HepG2 (cell line): ENCODE data around the gene CDK14.

ENCODE experiments used
- ADNP ChIP-seq: sonication (generic); formaldehyde crosslinking; IDR thresholded peaks from 2 replicates; pipeline ENCODE4 v1.4.0; 2020; ENCODE audit warnings: missing genetic modification reagents
- CREB1 ChIP-seq, 2 experiments: fragments of 450-650 bp in 1 of 2; IDR thresholded peaks; 2 replicates each; pipeline ENCODE4 v1.6.1; 2016 to 2017; ENCODE audit warnings: control low read depth in 1 of 2, mild to moderate bottlenecking in 1 of 2, missing compliant biosample characterization in 1 of 2, missing genetic modification characterization in 1 of 2
- CTCF ChIP-seq: sonication (generic); formaldehyde crosslinking; IDR thresholded peaks from 2 replicates; pipeline ENCODE4 v1.5.0; 2020; ENCODE audit warnings: mild to moderate bottlenecking, missing genetic modification reagents, moderate library complexity
- ZNF367 ChIP-seq: sonication (generic); formaldehyde crosslinking; IDR thresholded peaks from 2 replicates; pipeline ENCODE4 v1.4.0; 2020; ENCODE audit warnings: missing genetic modification reagents, borderline replicate concordance
- ZNF44 ChIP-seq: sonication (generic); formaldehyde crosslinking; IDR thresholded peaks from 2 replicates; pipeline ENCODE4 v1.5.1; 2020; ENCODE audit warnings: mild to moderate bottlenecking, missing genetic modification reagents
- ZNF543 ChIP-seq: sonication (generic); formaldehyde crosslinking; IDR thresholded peaks from 2 replicates; pipeline ENCODE4 v1.4.0; 2020; ENCODE audit warnings: mild to moderate bottlenecking, missing genetic modification reagents
- ZNF569 ChIP-seq: sonication (generic); formaldehyde crosslinking; IDR thresholded peaks from 2 replicates; pipeline ENCODE4 v1.5.0; 2020; ENCODE audit warnings: mild to moderate bottlenecking, missing genetic modification reagents, moderate library complexity, borderline replicate concordance
- ZNF883 ChIP-seq: sonication (generic); formaldehyde crosslinking; IDR thresholded peaks from 2 replicates; pipeline ENCODE4 v1.5.1; 2020; ENCODE audit warnings: mild to moderate bottlenecking, missing genetic modification reagents; ENCODE audit errors: not compliant biosample characterization
- TF ChIP-seq, protein P1 (sequence below): sonication (generic); formaldehyde crosslinking; IDR thresholded peaks from 2 replicates; pipeline ENCODE4 v1.5.1; 2020; ENCODE audit warnings: missing genetic modification reagents, mild to moderate bottlenecking, borderline replicate concordance
- TF ChIP-seq, protein P2 (sequence below): sonication (generic); formaldehyde crosslinking; IDR thresholded peaks from 2 replicates; pipeline ENCODE4 v1.9.0; 2022; ENCODE audit warnings: missing genetic modification reagents, mild to moderate bottlenecking, borderline replicate concordance
- TF ChIP-seq, protein P3 (sequence below): sonication (generic); formaldehyde crosslinking; IDR thresholded peaks from 2 replicates; pipeline ENCODE4 v1.5.0; 2020; ENCODE audit warnings: missing genetic modification reagents

GRCh38 chr7:90877201-90877600, 281.1 kb downstream of the CDK14 start:
- TF ChIP-seq, protein P1, sequence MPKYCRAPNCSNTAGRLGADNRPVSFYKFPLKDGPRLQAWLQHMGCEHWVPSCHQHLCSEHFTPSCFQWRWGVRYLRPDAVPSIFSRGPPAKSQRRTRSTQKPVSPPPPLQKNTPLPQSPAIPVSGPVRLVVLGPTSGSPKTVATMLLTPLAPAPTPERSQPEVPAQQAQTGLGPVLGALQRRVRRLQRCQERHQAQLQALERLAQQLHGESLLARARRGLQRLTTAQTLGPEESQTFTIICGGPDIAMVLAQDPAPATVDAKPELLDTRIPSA: no peak
- TF ChIP-seq ZNF44 (no peak), ZNF569 (CRISPR knock-in tag) (no peak), CTCF (no peak), ZNF883 (no peak), ZNF543 (no peak), CREB1 (IDR thresholded peaks at IDR 0.05) (no peak), CREB1 (CRISPR knock-in tag; IDR thresholded peaks at IDR 0.05) (no peak), ADNP (no peak), ZNF367 (CRISPR knock-in tag) (no peak)
- TF ChIP-seq, protein P2, sequence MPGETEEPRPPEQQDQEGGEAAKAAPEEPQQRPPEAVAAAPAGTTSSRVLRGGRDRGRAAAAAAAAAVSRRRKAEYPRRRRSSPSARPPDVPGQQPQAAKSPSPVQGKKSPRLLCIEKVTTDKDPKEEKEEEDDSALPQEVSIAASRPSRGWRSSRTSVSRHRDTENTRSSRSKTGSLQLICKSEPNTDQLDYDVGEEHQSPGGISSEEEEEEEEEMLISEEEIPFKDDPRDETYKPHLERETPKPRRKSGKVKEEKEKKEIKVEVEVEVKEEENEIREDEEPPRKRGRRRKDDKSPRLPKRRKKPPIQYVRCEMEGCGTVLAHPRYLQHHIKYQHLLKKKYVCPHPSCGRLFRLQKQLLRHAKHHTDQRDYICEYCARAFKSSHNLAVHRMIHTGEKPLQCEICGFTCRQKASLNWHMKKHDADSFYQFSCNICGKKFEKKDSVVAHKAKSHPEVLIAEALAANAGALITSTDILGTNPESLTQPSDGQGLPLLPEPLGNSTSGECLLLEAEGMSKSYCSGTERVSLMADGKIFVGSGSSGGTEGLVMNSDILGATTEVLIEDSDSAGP (CRISPR knock-in tag): no peak
- TF ChIP-seq, protein P3, sequence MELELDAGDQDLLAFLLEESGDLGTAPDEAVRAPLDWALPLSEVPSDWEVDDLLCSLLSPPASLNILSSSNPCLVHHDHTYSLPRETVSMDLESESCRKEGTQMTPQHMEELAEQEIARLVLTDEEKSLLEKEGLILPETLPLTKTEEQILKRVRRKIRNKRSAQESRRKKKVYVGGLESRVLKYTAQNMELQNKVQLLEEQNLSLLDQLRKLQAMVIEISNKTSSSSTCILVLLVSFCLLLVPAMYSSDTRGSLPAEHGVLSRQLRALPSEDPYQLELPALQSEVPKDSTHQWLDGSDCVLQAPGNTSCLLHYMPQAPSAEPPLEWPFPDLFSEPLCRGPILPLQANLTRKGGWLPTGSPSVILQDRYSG (CRISPR knock-in tag): no peak
